ENCODE measurements around the gene PHGDH. TPM values are rescaled to one million over a fixed set of nuclear protein-coding genes. Genes with fewer than 3 reads are reported as not detected.

PHGDH gene
- total and polyA plus RNA-seq, 8 donors, result 2.3 to 45.8 (median 25.6) TPM

DNA sequence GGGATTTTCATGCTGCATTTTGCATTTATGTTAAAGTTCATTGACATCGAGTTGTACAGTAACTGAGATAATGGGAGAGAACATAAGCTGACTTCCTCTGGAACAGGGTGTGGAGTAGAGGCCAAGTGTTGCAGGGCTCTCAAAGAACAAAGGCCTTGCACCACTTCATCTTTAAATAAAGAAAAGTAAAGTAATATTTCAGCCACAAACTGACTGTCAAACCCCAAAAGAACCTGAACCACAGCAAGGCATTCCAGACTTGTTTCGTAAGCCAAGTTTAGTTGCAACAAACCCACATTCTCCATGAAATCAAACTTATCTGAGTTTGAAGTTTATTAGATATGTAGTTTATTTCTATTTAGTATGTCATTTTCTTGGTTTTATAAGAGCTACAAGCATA lies 76.0 kb downstream of the PHGDH start:
- intact Hi-C loops (cut with DNase I; ENCODE audit: low total_unique reads), result no loop called here

DNA sequence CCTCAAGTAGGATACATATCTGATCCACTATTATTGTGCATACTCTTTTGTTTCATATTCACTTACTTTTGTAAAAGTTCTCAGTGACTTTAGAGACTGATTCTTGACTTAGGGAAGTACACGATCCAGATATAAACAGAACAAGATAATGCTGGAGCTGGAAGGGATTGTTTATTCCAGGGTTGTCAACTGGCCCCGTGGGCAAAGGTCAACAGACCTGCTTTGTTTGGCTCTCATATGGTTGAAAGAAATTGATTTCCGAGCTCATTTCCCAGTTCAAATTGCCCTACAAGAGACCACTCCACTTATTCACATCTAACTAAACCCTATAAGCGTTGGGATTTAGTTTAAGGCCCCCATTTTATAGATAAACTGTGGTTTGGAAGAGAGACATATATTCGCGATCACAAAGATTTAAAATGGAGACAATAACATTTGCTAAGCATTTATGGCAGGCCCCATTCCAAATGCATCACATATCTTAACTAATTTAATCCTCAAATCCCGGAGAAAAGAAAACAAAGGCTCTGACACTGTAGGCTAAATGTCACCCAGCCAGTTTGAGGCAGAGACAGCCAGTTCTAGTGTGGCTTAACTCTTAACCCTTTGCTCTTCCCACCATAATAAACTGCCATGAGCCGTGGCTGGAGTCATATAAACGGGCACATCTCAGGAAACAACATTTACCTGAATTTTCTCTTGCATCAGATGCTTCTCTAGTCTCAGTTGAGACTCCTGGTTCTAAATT lies 78.9 kb downstream of the PHGDH start:
- no peaks in the 10 kb centered on the region for H3K27me3 ChIP-seq
- H3K27ac ChIP-seq, result peak overlapping the region in 2 of 5 donors; percentile 5 to 39
- TF ChIP-seq, protein P1, sequence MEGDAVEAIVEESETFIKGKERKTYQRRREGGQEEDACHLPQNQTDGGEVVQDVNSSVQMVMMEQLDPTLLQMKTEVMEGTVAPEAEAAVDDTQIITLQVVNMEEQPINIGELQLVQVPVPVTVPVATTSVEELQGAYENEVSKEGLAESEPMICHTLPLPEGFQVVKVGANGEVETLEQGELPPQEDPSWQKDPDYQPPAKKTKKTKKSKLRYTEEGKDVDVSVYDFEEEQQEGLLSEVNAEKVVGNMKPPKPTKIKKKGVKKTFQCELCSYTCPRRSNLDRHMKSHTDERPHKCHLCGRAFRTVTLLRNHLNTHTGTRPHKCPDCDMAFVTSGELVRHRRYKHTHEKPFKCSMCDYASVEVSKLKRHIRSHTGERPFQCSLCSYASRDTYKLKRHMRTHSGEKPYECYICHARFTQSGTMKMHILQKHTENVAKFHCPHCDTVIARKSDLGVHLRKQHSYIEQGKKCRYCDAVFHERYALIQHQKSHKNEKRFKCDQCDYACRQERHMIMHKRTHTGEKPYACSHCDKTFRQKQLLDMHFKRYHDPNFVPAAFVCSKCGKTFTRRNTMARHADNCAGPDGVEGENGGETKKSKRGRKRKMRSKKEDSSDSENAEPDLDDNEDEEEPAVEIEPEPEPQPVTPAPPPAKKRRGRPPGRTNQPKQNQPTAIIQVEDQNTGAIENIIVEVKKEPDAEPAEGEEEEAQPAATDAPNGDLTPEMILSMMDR (IDR thresholded peaks at IDR 0.05), result no peak
- TF ChIP-seq POLR2AphosphoS5 (IDR thresholded peaks at IDR 0.05), result peak in 1 of 3 donors; percentile 15
- WGBS, 5 donors, result 17 to 38% (median 29%) methylated on average over 9 of the region's 9 CpGs
- no peaks in the 10 kb centered on the region for H3K36me3 ChIP-seq
- peaks cover 10 to 60% (median 34%) of the 10 kb centered on the region in 4 donors for H3K4me1 ChIP-seq
- DNase-seq, result peak in 1 of 2 donors; percentile 75
- intact Hi-C loops (cut with DNase I; ENCODE audit: low total_unique reads), result no loop called here
- no peaks in the 10 kb centered on the region for H3K9me3 ChIP-seq
- no peak overlapping the region for H3K4me3 ChIP-seq

More for the DNA sequence above, 76.0 kb downstream of the PHGDH start:
- peak overlapping the region in 3 of 5 donors; percentile 2 to 52 (median 47) for H3K27ac ChIP-seq
- no peak overlapping the region for H3K4me3 ChIP-seq
- H3K27me3 ChIP-seq, result no peaks in the 10 kb centered on the region
- peaks cover 7 to 64% (median 46%) of the 10 kb centered on the region in 4 donors for H3K4me1 ChIP-seq
- no peaks in the 10 kb centered on the region for H3K9me3 ChIP-seq
- peak in 1 of 3 donors; percentile 45 for TF ChIP-seq POLR2AphosphoS5 (IDR thresholded peaks at IDR 0.05)
- TF ChIP-seq, protein P1 (IDR thresholded peaks at IDR 0.05), result no peak
- H3K36me3 ChIP-seq, result no peaks in the 10 kb centered on the region
- peak in 1 of 2 donors; percentile 71 for DNase-seq
- WGBS, 5 donors, result 21 to 37% (median 25%) methylated on average over 2 of the region's 2 CpGs

DNA sequence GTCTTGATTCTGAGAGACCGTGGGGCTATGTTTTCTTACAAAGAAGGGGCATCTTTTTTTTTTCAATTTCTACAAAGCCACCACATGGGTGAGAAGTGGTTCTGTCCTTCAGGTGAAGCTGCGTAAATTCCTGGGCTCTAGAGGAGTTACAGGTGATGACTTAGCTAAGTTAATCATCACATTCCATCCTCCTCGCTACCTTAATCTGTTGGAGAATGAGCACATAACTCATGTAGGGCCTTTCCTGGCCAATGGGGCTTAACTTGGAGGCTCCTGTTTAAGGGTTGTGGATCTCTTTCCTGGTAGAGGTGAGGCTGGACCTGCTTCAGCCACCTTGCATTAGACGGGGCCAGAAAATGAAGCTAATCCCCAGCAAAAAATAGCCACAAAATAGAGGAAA lies 79.6 kb downstream of the PHGDH start:
- no peaks in the 10 kb centered on the region for H3K27me3 ChIP-seq
- no peaks in the 10 kb centered on the region for H3K9me3 ChIP-seq
- H3K4me1 ChIP-seq, result peaks cover 11 to 64% (median 34%) of the 10 kb centered on the region in 4 donors
- intact Hi-C loops (cut with DNase I; ENCODE audit: low total_unique reads), result no loop called here
- TF ChIP-seq POLR2AphosphoS5 (IDR thresholded peaks at IDR 0.05) (no peak), POLR2A (IDR thresholded peaks at IDR 0.05) (no peak), EP300 (IDR thresholded peaks at IDR 0.05) (no peak)
- TF ChIP-seq, protein P1 (IDR thresholded peaks at IDR 0.05), result no peak
- H3K27ac ChIP-seq, result no peak overlapping the region
- H3K36me3 ChIP-seq, result no peaks in the 10 kb centered on the region
- no peak overlapping the region for H3K4me3 ChIP-seq
- 80 to 88% (median 83%) methylated on average over 4 of the region's 4 CpGs for WGBS, 5 donors
- DNase-seq, result no peak

Other genes with a start within 250 kb of the PHGDH start
- gene HSD3B1, start 204.7 kb upstream of the PHGDH start, total RNA-seq, result not detected
- not detected for gene HSD3B1, start 204.7 kb upstream of the PHGDH start, polyA plus RNA-seq
- 10 to 100 TPM in 2 of 5 donors, 1 to 10 TPM in 3; 1.2 to 11.9 (median 9.5) TPM for gene ZNF697, start 63.7 kb upstream of the PHGDH start, total RNA-seq
- gene ZNF697, start 63.7 kb upstream of the PHGDH start, polyA plus RNA-seq, result 1 to 10 TPM in 2 of 3 donors, under 1 TPM in 1; 0.78 to 2.1 (median 2.0) TPM
- gene HMGCS2, start 57.0 kb downstream of the PHGDH start, total RNA-seq, result 100 to 1,000 TPM in 2 of 5 donors, 10 to 100 TPM in 3; 10.3 to 203 (median 74.1) TPM
- 10 to 100 TPM in 2 of 3 donors, 1 to 10 TPM in 1; 2.5 to 83.4 (median 26.2) TPM for gene HMGCS2, start 57.0 kb downstream of the PHGDH start, polyA plus RNA-seq
- 1 to 10 TPM in 1 of 5 donors, under 1 TPM in 1, not detected in 3; 0.58 to 9.2 TPM for gene REG4, start 99.5 kb downstream of the PHGDH start, total RNA-seq
- gene REG4, start 99.5 kb downstream of the PHGDH start, polyA plus RNA-seq, result 1 to 10 TPM in 1 of 3 donors, under 1 TPM in 1, not detected in 1; 0.18 to 6.3 TPM
- not detected for gene ADAM30, start 184.6 kb downstream of the PHGDH start, total RNA-seq
- not detected for gene ADAM30, start 184.6 kb downstream of the PHGDH start, polyA plus RNA-seq